HepG2 (cell line): ENCODE measurements around the gene GPBP1. TPM values are rescaled to one million over a fixed set of nuclear protein-coding genes. Genes with fewer than 3 reads are reported as not detected.

ENCODE experiments used
- ATAC-seq: fragments of 200-7000 bp; cut with Tn5 transposase; 3 replicates; pipeline ENCODE4 v1.9.1; 2020; ENCODE audit warnings: mild to moderate bottlenecking, moderate library complexity
- BruUV-seq: library from RNA; stranded (reverse); fragments of 400-500 nt; replicated peaks from 2 replicates; lab custom pipeline; 2021; lab: Mats Ljungman, UMichigan
- CTCF ChIA-PET: fragments of 300-600 bp; formaldehyde crosslinking; extraction: SDS; loops from one replicate; lab custom pipeline; 2021; ENCODE audit warnings: low total read pairs, inconsistent platforms, low intra/inter-chr PET ratio; lab: Yijun Ruan, JAX
- POLR2A ChIA-PET: fragments of 350-600 bp; sonication (Branson Sonifier 250); formaldehyde crosslinking; loops from one replicate; lab custom pipeline; 2020; ENCODE audit warnings: antibody characterized with exemption, inconsistent platforms; lab: Yijun Ruan, JAX
- DNase-seq: peaks from one replicate; pipeline ENCODE4 v3.0.0-alpha.2; 2015; ENCODE audit warnings: low spot score
- FAIRE-seq: peaks from 3 replicates; lab custom pipeline; 2011; peaks lifted over from hg19 to GRCh38; lab: Jason Lieb, UNC
- H2AFZ ChIP-seq: one replicate; pipeline ENCODE4 v1.6.1; 2011; ENCODE audit warnings: low read length, inconsistent platforms
- H3K27ac ChIP-seq: fragments of 300-600 bp; 3 replicates; pipeline ENCODE4 v1.8.0; 2011; ENCODE audit warnings: mixed run types, mild to moderate bottlenecking, mixed read lengths, low read length, inconsistent platforms; ENCODE audit not compliant: insufficient read depth; ENCODE audit errors: extremely low read length
- H3K27me3 ChIP-seq, 2 experiments: fragments of 200-600 bp in 1 of 2; 2 replicates in 1 of 2; 3 replicates in 1 of 2; pipeline versions ENCODE4 v1.6.0 to v1.8.0; 2011; ENCODE audit warnings: low read length in 2 of 2, mild to moderate bottlenecking in 2 of 2, moderate library complexity in 2 of 2, inconsistent platforms in 1 of 2; ENCODE audit not compliant: insufficient read depth in 2 of 2, control insufficient read depth in 1 of 2
- H3K36me3 ChIP-seq, 2 experiments: fragments of 200-600 bp in 1 of 2; replicated peaks in 1 of 2; 2 replicates in 1 of 2; 3 replicates in 1 of 2; pipeline versions ENCODE4 v1.5.1 to v1.8.0; 2011; ENCODE audit warnings: low read length in 2 of 2, inconsistent platforms in 1 of 2; ENCODE audit not compliant: insufficient read depth in 2 of 2, control insufficient read depth in 1 of 2
- H3K4me1 ChIP-seq: 2 replicates; pipeline ENCODE4 v1.5.1; 2012; ENCODE audit warnings: low read length, inconsistent platforms; ENCODE audit not compliant: insufficient read depth
- H3K4me2 ChIP-seq: 2 replicates; pipeline ENCODE4 v1.6.0; 2011; ENCODE audit warnings: low read depth, low read length, inconsistent platforms
- H3K4me3 ChIP-seq, 3 experiments: fragments of 200-600 bp in 1 of 3; sonication (generic), shearing (Covaris generic) in 1 of 3; replicated peaks in 1 of 3; 2 replicates each; pipeline ENCODE4 v1.5.1; 2011 to 2016; ENCODE audit warnings: low read length in 3 of 3, inconsistent platforms in 2 of 3, low read depth in 2 of 3, mild to moderate bottlenecking in 2 of 3, control low read depth in 1 of 3, mixed read lengths in 1 of 3; ENCODE audit not compliant: insufficient read depth in 1 of 3
- H3K79me2 ChIP-seq: one replicate; pipeline ENCODE4 v1.6.1; 2011; ENCODE audit warnings: low read length, inconsistent platforms; ENCODE audit not compliant: insufficient read depth
- H3K9ac ChIP-seq: 2 replicates; pipeline ENCODE4 v1.6.0; 2011; ENCODE audit warnings: mild to moderate bottlenecking, low read depth, low read length, inconsistent platforms; ENCODE audit not compliant: insufficient read depth
- H3K9me3 ChIP-seq: 2 replicates; pipeline ENCODE4 v1.5.1; 2012; ENCODE audit warnings: mild to moderate bottlenecking, low read length
- H4K20me1 ChIP-seq: 2 replicates; pipeline ENCODE4 v1.6.0; 2011; ENCODE audit warnings: inconsistent platforms, mild to moderate bottlenecking, low read length, moderate library complexity; ENCODE audit not compliant: insufficient read depth
- CHCHD3 ChIP-seq: sonication (generic); formaldehyde crosslinking; IDR thresholded peaks from 2 replicates; pipeline ENCODE4 v1.8.0; 2022; ENCODE audit warnings: mild to moderate bottlenecking, missing genetic modification reagents, moderate library complexity
- HNRNPK ChIP-seq: fragments of 200-400 bp; formaldehyde crosslinking; IDR thresholded peaks from 2 replicates; pipeline ENCODE4 v1.6.1; 2018; ENCODE audit warnings: low read length, low read depth, moderate library complexity, mild to moderate bottlenecking; ENCODE audit not compliant: poor library complexity, severe bottlenecking
- PCBP2 ChIP-seq: fragments of 200-400 bp; formaldehyde crosslinking; optimal IDR thresholded peaks from 2 replicates; pipeline ENCODE3; 2018; ENCODE audit warnings: low read length, low read depth; ENCODE audit not compliant: poor library complexity, severe bottlenecking
- POGZ ChIP-seq: sonication (generic); formaldehyde crosslinking; IDR thresholded peaks from 2 replicates; pipeline ENCODE4 v1.4.0; 2020; ENCODE audit warnings: mild to moderate bottlenecking, missing genetic modification reagents
- PRMT3 ChIP-seq: sonication (generic); formaldehyde crosslinking; IDR thresholded peaks from 2 replicates; pipeline ENCODE4 v1.8.1; 2022; ENCODE audit warnings: low read depth, mild to moderate bottlenecking, moderate library complexity, missing genetic modification reagents, borderline replicate concordance
- ZNF264 ChIP-seq: sonication (generic); formaldehyde crosslinking; IDR thresholded peaks from 2 replicates; pipeline ENCODE4 v1.4.0; 2020; ENCODE audit warnings: missing genetic modification reagents
- ZNF30 ChIP-seq: sonication (generic); formaldehyde crosslinking; IDR thresholded peaks from 2 replicates; pipeline ENCODE4 v1.5.0; 2020; ENCODE audit warnings: mild to moderate bottlenecking, missing genetic modification reagents
- WGBS: methylation state at CpG from one replicate; pipeline ENCODE4 v1.1.6; 2017; ENCODE audit warnings: low lambda C conversion rate; 5-methylcytosine and 5-hydroxymethylcytosine counted together
- in situ Hi-C: cut with HindIII; loops from 2 replicates; pipeline ENCODE4 v1.10.0; 2017; ENCODE audit warnings: low pct_unique_long_range_greater_than_20kb; ENCODE audit not compliant: extremely low pct_ligation_motif_present
- intact Hi-C: fragments of 100-400 bp; cut with micrococcal nuclease; formaldehyde crosslinking; loops from one replicate; pipeline ENCODE4 v1.10.0; 2022; ENCODE audit not compliant: unreplicated experiment
- polyA plus RNA-seq, 8 experiments: library from polyadenylated mRNA; depleted of rRNA in 3 of 8; stranded (reverse) in 7 of 8; unstranded in 1 of 8; fragments of >200 nt; fragmentation: Illumina TruSeq in 4 of 8; extraction: Trizol in 4 of 8; gene quantifications; 2 replicates each; pipeline versions ENCODE4 v1.2.1 to v1.2.3, GENCODE V29; 2011 to 2016; ENCODE audit warnings: low read depth in 4 of 8, missing spikeins in 1 of 8, mixed read lengths in 1 of 8; ENCODE audit not compliant: insufficient read depth in 1 of 8
- total RNA-seq, 5 experiments: library from RNA; depleted of rRNA; stranded (reverse); fragments of >200 nt; fragmentation: Illumina TruSeq; extraction: Trizol; gene quantifications; 2 replicates each; pipeline ENCODE4 v1.2.3, GENCODE V29; 2016; ENCODE audit warnings: low read depth in 1 of 5
- TF ChIP-seq, protein P1 (sequence below): IDR thresholded peaks from 2 replicates; pipeline ENCODE4 v1.6.1; 2016; ENCODE audit warnings: mild to moderate bottlenecking

GPBP1 gene
- total and polyA plus RNA-seq, 2 of the 13 experiments (the other 11 are each of a cell fraction or from before 2014, with no cell fraction given): 27.1 to 72.2 TPM

- BruUV-seq: no TSS peak
- H3K27ac ChIP-seq: no peak overlapping the region
- H3K4me3 ChIP-seq: no peak overlapping the region
- no peaks in the 10 kb centered on the region for H3K27me3 ChIP-seq
- 0 out of 2 replicates have a peak, but pooled peaks cover 3% of the 10 kb centered on the region for H4K20me1 ChIP-seq
- peak; percentile 52 for TF ChIP-seq PCBP2
- TF ChIP-seq CHCHD3 (CRISPR knock-in tag): no peak
- TF ChIP-seq PRMT3: no peak
- TF ChIP-seq HNRNPK: peak; percentile 97
- no peak for TF ChIP-seq ZNF30 (CRISPR knock-in tag)
- TF ChIP-seq POGZ (CRISPR knock-in tag): no peak
- TF ChIP-seq ZNF264 (CRISPR knock-in tag): no peak
- TF ChIP-seq, protein P1, sequence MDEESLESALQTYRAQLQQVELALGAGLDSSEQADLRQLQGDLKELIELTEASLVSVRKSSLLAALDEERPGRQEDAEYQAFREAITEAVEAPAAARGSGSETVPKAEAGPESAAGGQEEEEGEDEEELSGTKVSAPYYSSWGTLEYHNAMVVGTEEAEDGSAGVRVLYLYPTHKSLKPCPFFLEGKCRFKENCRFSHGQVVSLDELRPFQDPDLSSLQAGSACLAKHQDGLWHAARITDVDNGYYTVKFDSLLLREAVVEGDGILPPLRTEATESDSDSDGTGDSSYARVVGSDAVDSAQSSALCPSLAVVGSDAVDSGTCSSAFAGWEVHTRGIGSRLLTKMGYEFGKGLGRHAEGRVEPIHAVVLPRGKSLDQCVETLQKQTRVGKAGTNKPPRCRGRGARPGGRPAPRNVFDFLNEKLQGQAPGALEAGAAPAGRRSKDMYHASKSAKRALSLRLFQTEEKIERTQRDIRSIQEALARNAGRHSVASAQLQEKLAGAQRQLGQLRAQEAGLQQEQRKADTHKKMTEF (CRISPR knock-in tag): no peak
- TF ChIP-seq, all 625 proteins: peak for 2
- H3K9me3 ChIP-seq: no peaks in the 10 kb centered on the region
- ChIA-PET CTCF (no interaction called here), POLR2A (no interaction called here)
- no peak overlapping the region for H3K9ac ChIP-seq
- WGBS: 96% methylated on average over 8 of the region's 8 CpGs
- ATAC-seq: no peak
- no peaks in the 10 kb centered on the region for H3K4me1 ChIP-seq
- no peaks in the 10 kb centered on the region for H3K79me2 ChIP-seq
- H3K4me2 ChIP-seq: no peak overlapping the region
- in situ Hi-C loops: no loop called here
- no peak overlapping the region for H2AFZ ChIP-seq
- DNase-seq: no peak
- no peak for FAIRE-seq
- H3K36me3 ChIP-seq: peaks cover 12 to 70% of the 10 kb centered on the region in 2 experiments
- intact Hi-C loops: no loop called here
Measured at GRCh38 chr5:57249265-57249874, 75.5 kb downstream of the GPBP1 start.
